GM12878 (cell line): ENCODE measurements around the gene CHCHD1. TPM values are rescaled to one million over a fixed set of nuclear protein-coding genes. Genes with fewer than 3 reads are reported as not detected.

Source experiments
- ATAC-seq: fragments of 200-7000 bp; cut with Tn5 transposase; 3 replicates; pipeline ENCODE4 v1.9.1; 2020; ENCODE audit warnings: mild to moderate bottlenecking, moderate library complexity
- BruUV-seq: library from RNA; stranded (reverse); fragments of 400-500 nt; replicated peaks from 2 replicates; lab custom pipeline; 2021; lab: Mats Ljungman, UMichigan
- CTCF ChIA-PET: fragments of 300-600 bp; sonication (Branson Sonifier 250); formaldehyde crosslinking; extraction: SDS; loops from one replicate; lab custom pipeline; 2021; ENCODE audit warnings: inconsistent platforms; lab: Yijun Ruan, JAX
- POLR2A ChIA-PET: fragments of 350-600 bp; formaldehyde crosslinking; extraction: SDS; loops from one replicate; lab custom pipeline; 2021; ENCODE audit warnings: inconsistent platforms; lab: Charles Lee
- RAD21 ChIA-PET: fragments of 300-600 bp; sonication (Branson Sonifier 250); formaldehyde crosslinking; loops from one replicate; lab custom pipeline; 2023; ENCODE audit warnings: antibody characterized with exemption; ENCODE audit not compliant: unreplicated experiment; lab: Charles Lee
- SMC1A ChIA-PET: fragments of 300-600 bp; sonication (Branson Sonifier 250); formaldehyde crosslinking; loops from one replicate; lab custom pipeline; 2023; ENCODE audit not compliant: unreplicated experiment, uncharacterized antibody; lab: Charles Lee
- DNase-seq: peaks from one replicate; pipeline ENCODE4 v3.0.0-alpha.2; 2011; ENCODE audit warnings: low read depth, low spot score
- FAIRE-seq: peaks from 3 replicates; lab custom pipeline; 2011; peaks lifted over from hg19 to GRCh38; lab: Jason Lieb, UNC
- H2AFZ ChIP-seq: 2 replicates; pipeline ENCODE4 v1.6.0; 2011; ENCODE audit warnings: low read depth, low read length, control low read depth; ENCODE audit not compliant: control insufficient read depth
- H3K27ac ChIP-seq: 2 replicates; pipeline ENCODE4 v1.5.1; 2011; ENCODE audit warnings: control low read depth; ENCODE audit not compliant: control insufficient read depth, insufficient read depth
- H3K27me3 ChIP-seq, 2 experiments: replicated peaks in 1 of 2; 2 replicates each; pipeline versions ENCODE4 v1.6.0 to v1.6.1; 2011; ENCODE audit warnings: low read length in 1 of 2; ENCODE audit not compliant: control insufficient read depth in 2 of 2, insufficient read depth in 2 of 2
- H3K36me3 ChIP-seq, 2 experiments: 2 replicates each; pipeline ENCODE4 v1.5.1; 2011; ENCODE audit warnings: low read length in 1 of 2; ENCODE audit not compliant: control insufficient read depth in 2 of 2, insufficient read depth in 2 of 2
- H3K4me1 ChIP-seq: 2 replicates; pipeline ENCODE4 v1.6.1; 2011; ENCODE audit warnings: mild to moderate bottlenecking, low read length, moderate library complexity, mixed read lengths; ENCODE audit not compliant: control insufficient read depth, insufficient read depth
- H3K4me2 ChIP-seq: 2 replicates; pipeline ENCODE4 v1.6.0; 2011; ENCODE audit warnings: control low read depth; ENCODE audit not compliant: control insufficient read depth, insufficient read depth
- H3K4me3 ChIP-seq: fragments of 200-600 bp; sonication (generic); 2 replicates; pipeline ENCODE4 v1.5.1; 2016
- H3K79me2 ChIP-seq: 2 replicates; pipeline ENCODE4 v1.6.0; 2011; ENCODE audit warnings: low read length; ENCODE audit not compliant: control insufficient read depth, insufficient read depth
- H3K9ac ChIP-seq: 2 replicates; pipeline ENCODE4 v1.8.0; 2011; ENCODE audit warnings: low read length, control low read depth, mixed read lengths; ENCODE audit not compliant: control insufficient read depth, insufficient read depth
- H3K9me3 ChIP-seq: replicated peaks from 3 replicates; pipeline ENCODE4 v1.5.1; 2011; ENCODE audit warnings: mild to moderate bottlenecking, low read length; ENCODE audit not compliant: control insufficient read depth, insufficient read depth
- H4K20me1 ChIP-seq: 2 replicates; pipeline ENCODE4 v1.6.0; 2011; ENCODE audit not compliant: control insufficient read depth, insufficient read depth
- BMI1 ChIP-seq: fragments of 450-650 bp; IDR thresholded peaks from 2 replicates; pipeline ENCODE4 v1.6.1; 2016; ENCODE audit warnings: mild to moderate bottlenecking, moderate library complexity, borderline replicate concordance
- CBX3 ChIP-seq: fragments of 200-600 bp; sonication (generic); IDR thresholded peaks from 2 replicates; pipeline ENCODE4 v1.6.1; 2016; ENCODE audit warnings: low read depth, borderline replicate concordance
- CBX5 ChIP-seq: sonication (generic); IDR thresholded peaks from 2 replicates; pipeline ENCODE4 v1.6.1; 2016; ENCODE audit warnings: low read depth, moderate library complexity, mild to moderate bottlenecking, inconsistent platforms
- EED ChIP-seq: sonication (generic); IDR thresholded peaks from 2 replicates; pipeline ENCODE4 v1.6.1; 2016; ENCODE audit warnings: antibody characterized with exemption, low read depth
- EZH2 ChIP-seq: IDR thresholded peaks from 2 replicates; pipeline ENCODE4 v1.6.1; 2012; ENCODE audit warnings: low read depth, mild to moderate bottlenecking, control low read depth, inconsistent platforms, low read length, borderline replicate concordance; ENCODE audit not compliant: control insufficient read depth
- GATAD2B ChIP-seq: fragments of 450-650 bp; conservative IDR thresholded peaks from 2 replicates; pipeline ENCODE4 v1.6.1; 2017; ENCODE audit warnings: low read depth, mild to moderate bottlenecking, moderate library complexity
- HDAC6 ChIP-seq: fragments of 200-600 bp; sonication (generic); IDR thresholded peaks from one replicate; pipeline ENCODE4 v1.8.0; 2017; ENCODE audit warnings: antibody characterized with exemption; ENCODE audit not compliant: unreplicated experiment
- HDGF ChIP-seq: fragments of 450-650 bp; IDR thresholded peaks from 2 replicates; pipeline ENCODE4 v1.6.1; 2016; ENCODE audit warnings: antibody characterized with exemption
- IRF4 ChIP-seq: IDR thresholded peaks from 2 replicates; pipeline ENCODE4 v1.6.1; 2011; ENCODE audit warnings: low read depth, low read length
- KDM1A ChIP-seq: fragments of 200-600 bp; sonication (generic); IDR thresholded peaks from 2 replicates; pipeline ENCODE4 v1.6.1; 2016; ENCODE audit warnings: borderline replicate concordance
- MYC ChIP-seq: IDR thresholded peaks from 2 replicates; pipeline ENCODE4 v1.6.1; 2011; ENCODE audit warnings: mild to moderate bottlenecking, low read length, moderate library complexity, inconsistent platforms; ENCODE audit not compliant: insufficient read depth, insufficient replicate concordance, insufficient read length, severe bottlenecking
- NFXL1 ChIP-seq: fragments of 450-650 bp; IDR thresholded peaks from 2 replicates; pipeline ENCODE4 v1.6.1; 2017; ENCODE audit warnings: antibody characterized with exemption, mild to moderate bottlenecking, borderline replicate concordance
- NKRF ChIP-seq: fragments of 450-650 bp; conservative IDR thresholded peaks from 2 replicates; pipeline ENCODE4 v1.6.1; 2017; ENCODE audit warnings: mild to moderate bottlenecking, moderate library complexity
- POLR2A ChIP-seq: IDR thresholded peaks from 2 replicates; pipeline ENCODE4 v1.6.1; 2011; ENCODE audit warnings: low read depth, mild to moderate bottlenecking, low read length
- POU2F2 ChIP-seq: IDR thresholded peaks from 3 replicates; pipeline ENCODE4 v1.6.1; 2011; ENCODE audit warnings: low read depth, mild to moderate bottlenecking, low read length, borderline replicate concordance
- RELA ChIP-seq: fragments of 450-650 bp; IDR thresholded peaks from 2 replicates; pipeline ENCODE4 v1.8.0; 2014; ENCODE audit warnings: borderline replicate concordance; ENCODE audit not compliant: partially characterized antibody
- SRF ChIP-seq, 2 experiments: IDR thresholded peaks; 2 replicates each; pipeline ENCODE4 v1.6.1; 2011; ENCODE audit warnings: low read depth in 2 of 2, low read length in 2 of 2, mild to moderate bottlenecking in 1 of 2, moderate library complexity in 1 of 2
- WGBS: methylation state at CpG from one replicate; pipeline ENCODE4 v1.1.6; 2016; ENCODE audit warnings: low lambda C conversion rate; ENCODE audit not compliant: insufficient replicate concordance, insufficient coverage; ENCODE audit errors: missing lambda C conversion rate; 5-methylcytosine and 5-hydroxymethylcytosine counted together
- in situ Hi-C: fragments of 300-500 bp; cut with MboI; formaldehyde crosslinking; loops from 9 replicates; pipeline ENCODE4 v1.14.3; 2018; ENCODE audit warnings: mixed read lengths
- intact Hi-C: fragments of 100-400 bp; cut with micrococcal nuclease; formaldehyde crosslinking; loops from one replicate; pipeline ENCODE4 v1.14.2; 2022; ENCODE audit not compliant: unreplicated experiment
- polyA plus RNA-seq, 11 experiments: library from polyadenylated mRNA; depleted of rRNA in 4 of 11; unstranded in 6 of 11; stranded (reverse) in 5 of 11; fragments of >200 nt; fragmentation: Nextera tagmentation in 4 of 11; fragmentation: Illumina TruSeq in 1 of 11; extraction: Ambion mirVana in 4 of 11; extraction: Trizol in 1 of 11; gene quantifications; 1 replicate in 1 of 11; 2 replicates in 10 of 11; pipeline versions ENCODE4 v1.2.1 to v1.2.3, GENCODE V29; 2011 to 2016; ENCODE audit warnings: inconsistent platforms in 2 of 11, missing spikeins in 2 of 11, low read depth in 1 of 11
- total RNA-seq, 4 experiments: library from RNA; depleted of rRNA in 3 of 4; stranded (reverse); fragments of >200 nt in 3 of 4; fragmentation: Illumina TruSeq in 1 of 4; extraction: Trizol in 1 of 4; gene quantifications; 2 replicates each; pipeline versions ENCODE4 v1.2.1 to v1.2.3, GENCODE V29; 2013 to 2021

CHCHD1 gene
- total and polyA plus RNA-seq, 10 of the 15 experiments (the other 5 are each of a cell fraction or from before 2014, with no cell fraction given) = 35.0 to 132 (median 70.0) TPM

GRCh38 chr10:73807471-73807870 lies 25.6 kb downstream of the CHCHD1 start:
- RAD21 ChIA-PET = no interaction called here
- BruUV-seq = no TSS peak
- in situ Hi-C loops = no loop called here

More at GRCh38 chr10:73807471-73807870, 25.6 kb downstream of the CHCHD1 start:
- Histone ChIP-seq H3K4me2 (no peak overlapping the region), H3K4me3 (no peak overlapping the region), H3K79me2 (peaks cover 33% of the 10 kb centered on the region), H3K27me3 (no peaks in the 10 kb centered on the region), H3K4me1 (peaks cover 32% of the 10 kb centered on the region), H3K36me3 (peaks cover 19 to 26% of the 10 kb centered on the region in 2 experiments; a peak in 3 of 4 replicates), H3K9ac (no peak overlapping the region), H3K27ac (no peak overlapping the region), H2AFZ (no peak overlapping the region), H3K9me3 (no peaks in the 10 kb centered on the region), H4K20me1 (no peaks in the 10 kb centered on the region)
- TF ChIP-seq EED (no peak), HDAC6 (no peak), SRF (IDR thresholded peaks at IDR 0.05; ENCODE audit: low read depth in 2 of 2, low read length in 2 of 2) (no peak), BMI1 (no peak), HDGF (no peak), CBX3 (no peak), RELA (no peak), CBX5 (no peak), MYC (no peak), EZH2 (no peak), KDM1A (no peak), GATAD2B (no peak), POU2F2 (no peak), NKRF (no peak), NFXL1 (no peak), POLR2A (no peak), IRF4 (no peak)
- intact Hi-C loops = no loop called here
- ChIA-PET CTCF (interaction anchor here (2.3 kb wide), 1 partner anchor 29 kb away, joined by 6 read pairs; no protein-coding TSS in a partner anchor), SMC1A (interaction anchor here (0.7 to 1.2 kb wide), 2 partner anchors 24 to 25 kb away, joined by 3 to 5 read pairs; partner anchors contain the start of gene CHCHD1), POLR2A (no interaction called here)
- DNase-seq (no peak), FAIRE-seq (no peak), ATAC-seq (no peak)
- WGBS = 96% methylated on average over 14 of the region's 14 CpGs
